HG03108 (cell line): ENCODE measurements around the gene SCAPER.
"Not testable (repeated sequence)": the region's sequence is repeated elsewhere in the genome, so short reads cannot be mapped to it uniquely, and the experiment has no call there.

ENCODE experiments used
- ATAC-seq: cut with Tn5 transposase; IDR thresholded peaks from one replicate; pipeline ENCODE4 v1.9.1; 2021; ENCODE audit warnings: moderate library complexity; ENCODE audit not compliant: unreplicated experiment

Gene SCAPER

GRCh38 chr15:76502185-76502584 lies 403.0 kb downstream of the SCAPER start:
- not testable (repeated sequence) for ATAC-seq

- no peak for ATAC-seq
Observed at GRCh38 chr15:76501726-76502125, 403.4 kb downstream of the SCAPER start.

GRCh38 chr15:76501011-76501410 lies 404.1 kb downstream of the SCAPER start:
- no peak for ATAC-seq

GRCh38 chr15:76495487-76495886 lies 409.7 kb downstream of the SCAPER start:
- no peak for ATAC-seq

- ATAC-seq, result no peak
Observed at GRCh38 chr15:76492538-76492937, 412.6 kb downstream of the SCAPER start.

GRCh38 chr15:76483752-76484151 lies 421.4 kb downstream of the SCAPER start:
- ATAC-seq, result no peak

- ATAC-seq, result no peak
Observed at GRCh38 chr15:76483018-76483417, 422.1 kb downstream of the SCAPER start.

DNA sequence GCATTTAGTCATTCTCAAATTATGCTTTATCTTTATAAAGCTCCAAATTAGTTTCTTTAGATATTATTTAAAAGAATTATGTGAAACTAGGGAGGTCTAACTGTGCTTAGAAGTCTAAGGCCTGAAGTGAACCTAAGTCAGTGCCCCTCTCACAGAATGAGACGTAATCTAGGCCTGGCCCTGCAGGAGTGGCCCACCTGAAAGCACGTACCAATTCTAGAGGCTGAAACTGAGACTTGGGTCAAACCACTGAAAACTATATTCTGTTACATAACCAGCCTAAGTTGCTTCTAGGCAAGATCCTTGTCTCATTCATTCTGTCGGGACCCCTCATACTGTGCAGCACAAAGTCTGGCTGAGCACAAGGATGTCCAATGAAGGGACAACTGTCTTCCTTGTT lies 424.9 kb downstream of the SCAPER start:
- ATAC-seq, result no peak

DNA sequence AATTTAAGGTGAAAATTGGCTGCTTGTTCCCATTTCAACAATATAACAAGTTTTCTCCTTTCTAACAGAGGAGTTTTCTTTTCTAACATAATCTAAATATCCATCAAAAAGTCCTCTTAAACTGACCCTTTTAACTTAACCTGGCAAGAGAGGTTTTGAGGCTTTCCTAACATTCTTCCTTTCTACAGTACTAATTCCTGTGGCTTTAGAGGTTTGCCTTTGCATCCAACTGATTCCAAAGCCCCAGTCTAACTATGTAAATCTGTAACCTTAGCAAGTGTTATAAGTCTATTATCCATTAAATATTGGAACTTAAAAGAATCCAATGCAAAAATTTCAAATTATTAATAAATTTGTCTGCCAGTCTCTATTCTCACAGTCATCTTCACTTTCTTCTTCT lies 434.4 kb downstream of the SCAPER start:
- no peak for ATAC-seq

- ATAC-seq, result no peak
Observed at GRCh38 chr15:76468722-76469121, 436.4 kb downstream of the SCAPER start.

DNA sequence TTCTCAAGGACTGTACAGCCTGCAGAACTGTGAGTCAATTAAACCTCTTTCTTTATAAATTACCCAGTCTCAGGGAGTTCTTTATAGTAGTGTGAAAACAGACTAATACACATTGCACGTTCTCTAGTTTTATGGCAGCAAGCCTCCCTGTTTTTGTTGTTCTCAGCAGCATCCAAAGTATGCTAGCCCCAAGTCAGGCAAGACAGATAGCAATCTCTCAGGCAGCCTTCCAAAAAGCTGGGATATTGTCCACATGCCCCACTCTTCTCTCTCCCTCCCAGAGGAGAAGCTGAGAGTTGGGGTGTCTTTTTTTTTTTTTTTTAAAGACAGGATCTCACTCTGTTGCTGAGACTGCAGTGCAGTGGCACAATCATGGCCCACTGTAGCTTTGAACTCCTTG lies 438.0 kb downstream of the SCAPER start:
- no peak for ATAC-seq

DNA sequence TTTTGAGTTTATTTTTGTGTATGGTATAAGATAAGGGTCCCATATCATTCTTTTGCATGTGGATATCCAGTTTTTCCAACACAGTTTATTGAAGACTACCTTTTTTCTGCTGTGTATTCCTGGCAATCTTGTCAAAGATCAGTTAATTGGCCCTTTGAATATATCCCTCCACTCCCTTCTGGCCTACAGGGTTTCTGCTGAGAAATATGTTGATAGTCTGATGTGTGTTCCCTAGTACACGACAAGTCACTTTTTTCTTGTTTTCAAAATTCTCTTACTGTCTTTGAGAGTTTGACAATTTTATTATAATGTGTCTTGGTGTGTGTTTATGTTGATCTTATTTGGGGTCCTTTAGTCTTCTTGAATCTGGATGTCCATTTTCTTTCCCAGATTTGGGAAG lies 439.4 kb downstream of the SCAPER start:
- no peak for ATAC-seq

DNA sequence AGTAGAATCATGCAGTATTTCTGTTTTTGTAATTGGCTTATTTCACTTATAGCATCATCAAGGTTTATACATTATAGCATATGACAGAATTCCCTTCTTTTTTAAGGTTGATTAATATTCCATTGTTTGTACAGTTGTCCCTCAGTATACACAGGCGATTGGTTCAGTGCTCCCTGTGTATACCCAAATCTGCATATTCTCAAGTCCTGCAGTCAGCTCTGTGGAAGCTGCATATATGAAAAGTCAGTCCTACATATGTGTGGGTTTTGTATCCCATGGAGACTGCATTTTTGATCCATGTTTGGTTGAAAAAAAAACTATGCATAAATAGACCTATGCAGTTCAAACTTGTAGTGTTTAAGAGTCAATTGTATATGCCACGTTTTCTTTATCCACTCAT lies 440.9 kb downstream of the SCAPER start:
- ATAC-seq, result no peak

DNA sequence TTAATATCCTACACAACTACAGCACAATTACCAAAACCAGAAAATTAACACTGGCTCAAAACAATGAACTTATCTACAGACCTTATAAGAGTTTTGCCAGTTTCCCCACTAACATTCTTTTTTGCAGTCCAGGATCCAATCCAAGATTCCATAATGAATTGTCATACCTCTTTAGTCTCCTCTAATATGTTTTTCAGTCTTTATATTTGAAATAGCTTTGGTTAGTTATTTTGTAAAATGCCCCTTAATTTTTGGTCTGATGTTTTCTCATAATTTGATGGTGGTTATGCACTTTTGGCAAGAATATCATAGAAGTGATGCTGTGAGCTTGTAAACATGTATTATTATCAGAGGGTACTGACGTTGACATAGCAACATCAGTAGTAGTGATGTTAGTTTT lies 444.3 kb downstream of the SCAPER start:
- ATAC-seq, result no peak

GRCh38 chr15:76460347-76460746 lies 444.8 kb downstream of the SCAPER start:
- ATAC-seq, result no peak

DNA sequence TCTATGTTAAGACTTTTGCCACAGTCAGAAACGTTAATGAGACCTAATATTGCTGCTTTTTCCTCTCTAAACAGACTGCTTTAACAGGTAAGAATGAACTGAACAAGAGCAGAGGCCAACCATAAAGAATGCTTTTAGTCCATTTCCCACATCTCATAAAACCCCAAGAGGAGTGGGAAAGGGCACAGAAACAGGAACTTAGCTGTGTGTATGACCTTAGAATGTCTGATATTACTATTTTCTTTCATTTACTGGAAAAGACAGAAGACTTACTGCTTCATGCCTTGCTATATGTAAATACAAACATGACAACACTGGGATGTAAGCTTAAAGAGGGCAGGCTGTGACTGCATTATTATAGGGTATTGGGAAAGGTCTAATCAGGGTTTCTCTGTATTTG lies 453.6 kb downstream of the SCAPER start:
- no peak for ATAC-seq

DNA sequence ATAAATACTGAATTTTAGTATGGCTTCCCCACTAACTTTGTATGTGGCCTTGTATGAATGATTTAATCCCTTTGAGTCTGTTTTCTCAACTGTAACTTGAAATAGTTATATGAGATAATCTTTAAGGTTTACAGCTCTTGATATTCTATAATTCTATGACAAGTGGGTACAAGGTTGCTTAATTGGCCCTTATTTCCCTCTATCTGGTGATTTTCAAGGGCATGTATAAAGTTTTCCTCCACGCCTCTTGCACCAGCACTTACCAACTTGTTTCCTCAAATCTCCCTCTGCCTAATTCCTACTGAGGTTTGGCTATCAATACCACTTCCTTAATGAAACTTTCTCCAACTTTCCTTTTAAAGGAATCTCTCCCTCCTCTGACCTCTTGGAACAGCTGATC lies 455.7 kb downstream of the SCAPER start:
- ATAC-seq, result no peak

DNA sequence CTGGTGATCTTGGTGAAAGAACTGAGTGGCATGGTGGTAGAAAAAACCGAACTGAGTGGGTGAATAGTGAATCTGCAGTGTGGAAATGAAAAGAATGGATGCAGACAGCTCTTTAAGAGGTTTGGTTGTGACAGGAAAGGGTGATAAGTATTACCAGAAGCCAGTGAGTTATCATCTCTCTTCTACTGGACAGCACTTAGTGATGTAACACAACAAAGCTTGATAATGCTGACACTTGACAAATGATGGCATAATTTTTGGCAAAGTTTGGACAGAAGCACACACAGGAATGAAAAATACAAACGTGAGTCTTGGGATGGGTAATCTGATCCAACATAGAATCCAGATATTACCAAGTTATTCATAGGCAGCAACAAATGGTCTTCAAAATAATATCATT lies 456.4 kb downstream of the SCAPER start:
- ATAC-seq, result no peak

GRCh38 chr15:76447728-76448441 lies 457.3 kb downstream of the SCAPER start:
- no peak for ATAC-seq

DNA sequence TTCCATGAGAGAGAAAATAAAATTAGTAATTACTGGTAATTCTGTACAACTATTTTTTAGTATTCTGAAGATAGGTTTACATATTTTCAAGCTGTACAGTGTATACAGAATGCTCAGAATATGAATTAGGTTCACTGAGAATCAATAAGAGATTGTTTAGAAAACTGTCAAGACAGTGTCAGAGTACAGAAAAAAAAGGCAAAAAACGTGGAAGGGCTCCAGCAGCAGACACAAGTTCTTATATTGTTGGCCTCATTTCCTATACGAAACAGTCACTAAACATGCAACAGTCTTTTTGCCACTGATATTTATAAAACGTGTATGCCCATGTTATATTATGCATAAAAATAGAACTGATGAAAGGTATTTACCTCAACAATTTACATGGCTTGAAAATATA lies 464.7 kb downstream of the SCAPER start:
- no peak for ATAC-seq

DNA sequence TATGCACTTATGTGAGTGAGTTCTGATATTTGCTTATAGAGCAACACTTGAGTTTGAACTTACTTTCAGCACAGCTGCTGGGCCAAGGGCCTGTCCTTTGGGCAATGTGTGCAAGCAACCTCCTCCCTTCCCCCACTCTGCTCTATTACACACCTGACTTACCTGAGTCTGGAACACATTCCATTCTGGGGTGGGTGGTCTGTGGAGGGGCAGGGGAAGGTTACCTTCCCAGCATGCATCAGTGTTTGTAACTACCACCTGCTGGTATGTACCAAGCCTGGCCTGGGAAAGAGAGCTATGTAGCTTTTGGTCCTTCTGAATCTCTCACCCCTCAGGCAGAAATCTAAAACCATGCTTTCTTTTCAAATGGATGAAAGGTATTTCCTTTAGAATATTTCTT lies 465.6 kb downstream of the SCAPER start:
- no peak for ATAC-seq

DNA sequence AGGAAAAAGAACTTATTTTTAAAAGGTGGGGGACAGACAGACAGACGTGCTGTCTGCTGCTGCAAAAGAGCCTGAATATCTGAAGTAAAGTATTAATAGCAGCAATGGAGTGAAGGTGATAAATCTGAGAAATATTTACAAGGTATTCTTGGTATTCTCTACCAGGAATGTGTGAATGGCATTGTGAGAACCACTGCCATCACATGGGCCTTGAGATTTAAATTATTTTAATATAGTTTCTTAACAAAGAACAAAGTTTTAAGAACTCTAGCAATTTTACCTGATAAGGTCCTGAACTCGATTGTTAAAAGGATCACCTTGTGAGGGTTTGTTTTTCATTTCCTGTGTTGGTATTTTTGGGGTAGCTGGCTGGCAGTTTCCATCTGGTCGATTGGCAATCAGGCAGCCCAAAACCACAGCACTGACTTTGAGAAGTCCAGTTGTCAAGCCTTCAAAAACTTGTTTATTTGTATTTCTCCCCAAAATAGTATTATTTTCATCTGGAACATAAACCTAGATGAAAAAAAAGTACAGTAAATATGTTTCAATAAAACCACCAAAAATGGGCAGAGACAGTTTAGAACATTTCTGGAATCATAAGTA lies 471.2 kb downstream of the SCAPER start:
- no peak for ATAC-seq

DNA sequence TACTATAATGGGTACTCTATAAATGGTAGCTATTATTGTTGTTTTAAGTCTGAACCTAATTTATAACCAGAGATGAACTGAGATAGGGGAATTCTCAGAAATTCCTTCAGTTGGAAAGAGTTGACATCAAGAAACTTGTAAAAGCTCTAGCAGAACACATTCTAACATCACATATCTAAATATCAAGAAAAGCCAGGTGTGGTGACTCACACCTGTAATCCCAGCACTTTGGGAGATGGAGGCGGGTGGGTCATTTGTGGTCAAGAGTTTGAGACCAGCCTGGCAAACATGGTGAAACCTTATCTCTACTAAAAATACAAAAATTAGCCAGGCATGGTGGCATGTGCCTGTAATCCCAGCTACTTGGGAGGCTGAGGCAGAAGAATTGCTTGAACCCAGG lies 472.1 kb downstream of the SCAPER start:
- ATAC-seq, result not testable (repeated sequence)
